HCT116 (cell line): Measurements from ENCODE around the gene TTYH2. TPM values are rescaled to one million over a fixed set of nuclear protein-coding genes. Genes with fewer than 3 reads are reported as not detected.

Experiments used
- ATAC-seq: fragments of 200-7000 bp; cut with Tn5 transposase; 2 replicates; pipeline ENCODE4 v1.9.1; 2020; ENCODE audit warnings: mild to moderate bottlenecking, moderate library complexity
- BruUV-seq: library from RNA; stranded (reverse); fragments of 400-500 nt; replicated peaks from 2 replicates; lab custom pipeline; 2021; lab: Mats Ljungman, UMichigan
- CTCF ChIA-PET: fragments of 300-600 bp; sonication (Branson Sonifier 250); formaldehyde crosslinking; loops from one replicate; lab custom pipeline; 2021; ENCODE audit warnings: antibody characterized with exemption; lab: Charles Lee
- POLR2A ChIA-PET: fragments of 300-600, 350-600 bp; sonication (Branson Sonifier 250); formaldehyde crosslinking; loops from one replicate; lab custom pipeline; 2021; ENCODE audit warnings: antibody characterized with exemption; lab: Charles Lee
- RAD21 ChIA-PET, 2 experiments: fragments of 300-600 bp; sonication (Branson Sonifier 250); formaldehyde crosslinking; loops; one replicate each; lab custom pipeline; 2023; ENCODE audit warnings: low total read pairs in 2 of 2; ENCODE audit not compliant: uncharacterized antibody in 2 of 2, unreplicated experiment in 2 of 2, low non-redundant PET in 1 of 2; lab: Charles Lee
- DNase-seq: peaks from one replicate; pipeline ENCODE4 v3.0.0-alpha.2; 2010; ENCODE audit warnings: low read depth, low spot score
- H2AFZ ChIP-seq: fragments of 200-600 bp; shearing (Covaris generic), sonication (generic); 2 replicates; pipeline ENCODE4 v1.6.1; 2017; ENCODE audit warnings: low read depth, mixed run types, mixed read lengths, antibody characterized with exemption, low read length; ENCODE audit not compliant: poor library complexity, severe bottlenecking
- H3K27ac ChIP-seq: 2 replicates; pipeline ENCODE4 v1.5.1; 2012; ENCODE audit warnings: low read depth, low read length
- H3K27me3 ChIP-seq: fragments of 200-600 bp; sonication (generic); 2 replicates; pipeline ENCODE4 v1.6.1; 2016; ENCODE audit warnings: mixed run types, low read length, mixed read lengths; ENCODE audit not compliant: insufficient read depth
- H3K36me3 ChIP-seq, 2 experiments: fragments of 200-500 bp in 1 of 2; fragments of 200-600 bp in 1 of 2; sonication (Bioruptor generic) in 1 of 2; sonication (generic) in 1 of 2; 2 replicates each; pipeline versions ENCODE4 v1.5.1 to v1.6.1; 2014 to 2016; ENCODE audit warnings: low read length in 2 of 2, inconsistent platforms in 1 of 2, mixed read lengths in 1 of 2, mixed run types in 1 of 2; ENCODE audit not compliant: insufficient read depth in 2 of 2, control insufficient read depth in 1 of 2
- H3K4me1 ChIP-seq, 2 experiments: fragments of 200-600 bp in 1 of 2; sonication (generic) in 1 of 2; 2 replicates each; pipeline versions ENCODE4 v1.5.1 to v1.6.1; 2012 to 2017; ENCODE audit warnings: low read length in 2 of 2, inconsistent platforms in 1 of 2, mild to moderate bottlenecking in 1 of 2, mixed read lengths in 1 of 2, mixed run types in 1 of 2, moderate library complexity in 1 of 2; ENCODE audit not compliant: insufficient read depth in 2 of 2, control insufficient read depth in 1 of 2
- H3K4me2 ChIP-seq: fragments of 200-600 bp; sonication (generic); 2 replicates; pipeline ENCODE4 v1.6.1; 2017; ENCODE audit warnings: mixed run types, low read length, mixed read lengths
- H3K4me3 ChIP-seq, 2 experiments: fragments of 200-600 bp in 1 of 2; sonication (generic) in 1 of 2; replicated peaks in 1 of 2; 2 replicates each; pipeline ENCODE4 v1.5.1; 2011 to 2016; ENCODE audit warnings: low read length in 2 of 2, control low read depth in 1 of 2, low read depth in 1 of 2, mild to moderate bottlenecking in 1 of 2, mixed read lengths in 1 of 2, mixed run types in 1 of 2
- H3K79me2 ChIP-seq: fragments of 200-600 bp; sonication (generic); 2 replicates; pipeline ENCODE4 v1.6.1; 2017; ENCODE audit warnings: mild to moderate bottlenecking, mixed run types, low read length, moderate library complexity, mixed read lengths; ENCODE audit not compliant: insufficient read depth
- H3K9ac ChIP-seq: fragments of 200-600 bp; sonication (generic); 2 replicates; pipeline ENCODE4 v1.6.1; 2016; ENCODE audit warnings: low read length, mixed read lengths
- H3K9me2 ChIP-seq: fragments of 200-600 bp; sonication (generic), shearing (Covaris generic); 2 replicates; pipeline ENCODE4 v1.6.1; 2017; ENCODE audit warnings: mixed run types, mild to moderate bottlenecking, moderate library complexity; ENCODE audit not compliant: insufficient read depth
- H3K9me3 ChIP-seq, 2 experiments: fragments of 200-500 bp in 1 of 2; fragments of 200-600 bp in 1 of 2; sonication (Bioruptor generic) in 1 of 2; sonication (generic) in 1 of 2; 2 replicates each; pipeline ENCODE4 v1.6.1; 2014 to 2017; ENCODE audit warnings: low read length in 2 of 2, mixed read lengths in 2 of 2, inconsistent platforms in 1 of 2, low read depth in 1 of 2, mild to moderate bottlenecking in 1 of 2, mixed run types in 1 of 2, moderate library complexity in 1 of 2; ENCODE audit not compliant: control insufficient read depth in 1 of 2, insufficient read depth in 1 of 2
- H4K20me1 ChIP-seq: fragments of 200-600 bp; sonication (generic), shearing (Covaris generic); 2 replicates; pipeline ENCODE4 v1.6.1; 2017; ENCODE audit warnings: mixed run types, mild to moderate bottlenecking, moderate library complexity; ENCODE audit not compliant: insufficient read depth
- ATF3 ChIP-seq: IDR thresholded peaks from 2 replicates; pipeline ENCODE4 v1.6.1; 2012
- CEBPB ChIP-seq: IDR thresholded peaks from 2 replicates; pipeline ENCODE4 v1.6.1; 2012; ENCODE audit warnings: low read depth
- CTCF ChIP-seq, 3 experiments: fragments of 200-600 bp in 1 of 3; sonication (generic) in 1 of 3; IDR thresholded peaks in 2 of 3; conservative IDR thresholded peaks in 1 of 3; 2 replicates each; pipeline ENCODE4 v1.5.1; 2012 to 2017; ENCODE audit warnings: low read depth in 2 of 3, low read length in 2 of 3, antibody characterized with exemption in 1 of 3, borderline replicate concordance in 1 of 3, control low read depth in 1 of 3, mild to moderate bottlenecking in 1 of 3, mixed read lengths in 1 of 3, mixed run types in 1 of 3, moderate library complexity in 1 of 3; ENCODE audit not compliant: insufficient read depth in 1 of 3
- EGR1 ChIP-seq: IDR thresholded peaks from 2 replicates; pipeline ENCODE4 v1.6.1; 2012; ENCODE audit warnings: low read depth
- ELF1 ChIP-seq: IDR thresholded peaks from 2 replicates; pipeline ENCODE4 v1.6.1; 2012; ENCODE audit warnings: low read depth, borderline replicate concordance
- EZH2 ChIP-seq: fragments of 200-600 bp; sonication (generic); IDR thresholded peaks from 2 replicates; pipeline ENCODE4 v1.6.1; 2017; ENCODE audit warnings: antibody characterized with exemption, mixed run types
- EZH2phosphoT487 ChIP-seq: fragments of 200-600 bp; IDR thresholded peaks from 2 replicates; pipeline ENCODE4 v1.6.1; 2018; ENCODE audit warnings: antibody characterized with exemption, borderline replicate concordance
- FOSL1 ChIP-seq: IDR thresholded peaks from 2 replicates; pipeline ENCODE4 v1.6.1; 2012; ENCODE audit warnings: low read depth
- MAX ChIP-seq: IDR thresholded peaks from 2 replicates; pipeline ENCODE4 v1.6.1; 2012
- POLR2A ChIP-seq: IDR thresholded peaks from 2 replicates; pipeline ENCODE4 v1.7.0; 2011; ENCODE audit warnings: borderline replicate concordance; ENCODE audit not compliant: insufficient read depth, insufficient read length; ENCODE audit errors: extremely low read depth
- REST ChIP-seq: IDR thresholded peaks from 2 replicates; pipeline ENCODE4 v1.6.1; 2012; ENCODE audit warnings: low read depth
- SIN3A ChIP-seq: IDR thresholded peaks from 2 replicates; pipeline ENCODE4 v1.6.1; 2012; ENCODE audit warnings: low read depth
- SP1 ChIP-seq: IDR thresholded peaks from 2 replicates; pipeline ENCODE4 v1.6.1; 2012; ENCODE audit warnings: low read depth
- SRF ChIP-seq: IDR thresholded peaks from 2 replicates; pipeline ENCODE4 v1.6.1; 2012; ENCODE audit warnings: low read depth
- TCF7L2 ChIP-seq: IDR thresholded peaks from 2 replicates; pipeline ENCODE4 v1.7.0; 2011; ENCODE audit warnings: borderline replicate concordance, inconsistent platforms; ENCODE audit not compliant: insufficient read depth, insufficient read length; ENCODE audit errors: extremely low read depth
- YY1 ChIP-seq: IDR thresholded peaks from 2 replicates; pipeline ENCODE4 v1.6.1; 2011; ENCODE audit warnings: low read length, low read depth, moderate library complexity, mild to moderate bottlenecking; ENCODE audit not compliant: insufficient replicate concordance; ENCODE audit errors: extremely low read depth
- ZNF274 ChIP-seq: fragments of 200-500 bp; sonication (Bioruptor generic); IDR thresholded peaks from 2 replicates; pipeline ENCODE4 v1.6.1; 2014; ENCODE audit warnings: mild to moderate bottlenecking, low read depth, low read length, inconsistent platforms
- intact Hi-C: fragments of 100-400 bp; cut with micrococcal nuclease; formaldehyde crosslinking; loops from 2 replicates; pipeline ENCODE4 v1.10.0; 2022
- total RNA-seq: library from RNA; stranded (reverse); gene quantifications from one replicate; pipeline ENCODE4 v1.2.1, GENCODE V29; 2021; ENCODE audit not compliant: unreplicated experiment

TTYH2 gene
- total RNA-seq, 1 experiment from 2014 or later: 10.8 TPM

GRCh38 chr17:74283371-74283673 lies 70.0 kb downstream of the TTYH2 start:
- Histone ChIP-seq H3K27ac (no peak overlapping the region), H3K79me2 (no peaks in the 10 kb centered on the region), H3K4me3 (no peak overlapping the region), H3K9ac (no peak overlapping the region), H3K9me3 (no peaks in the 10 kb centered on the region), H3K9me2 (no peaks in the 10 kb centered on the region), H2AFZ (no peak overlapping the region), H3K36me3 (no peaks in the 10 kb centered on the region), H3K4me1 (peaks cover 5 to 10% of the 10 kb centered on the region in 2 experiments; a peak in 3 of 4 replicates), H4K20me1 (no peaks in the 10 kb centered on the region), H3K27me3 (no peaks in the 10 kb centered on the region), H3K4me2 (no peak overlapping the region)
- RAD21 ChIA-PET: no interaction called here
- CTCF ChIA-PET: interaction anchor here (0.7 kb wide), 2 partner anchors 30 to 108 kb away, joined by 3 read pairs; no protein-coding TSS in a partner anchor
- TF ChIP-seq SRF (no peak), CEBPB (no peak), TCF7L2 (no peak), ATF3 (no peak), FOSL1 (no peak), REST (no peak), ELF1 (no peak), CTCF (IDR thresholded peaks at IDR 0.05 in 2 of 3, conservative IDR thresholded peaks at IDR 0.05 in 1 of 3; ENCODE audit: borderline replicate concordance in 1 of 3, insufficient read depth in 1 of 3, low read depth in 2 of 3, low read length in 2 of 3) (no peak), ZNF274 (no peak), POLR2A (no peak), SIN3A (no peak), EZH2phosphoT487 (no peak), YY1 (no peak), EGR1 (no peak), EZH2 (no peak), MAX (no peak), SP1 (no peak)
- BruUV-seq: no TSS peak
- intact Hi-C loops: no loop called here
- no peak for DNase-seq
- POLR2A ChIA-PET: no interaction called here
- ATAC-seq: no peak
